ENCODE results near the gene EPGN.

- no peak for TF ChIP-seq POLR2A (IDR thresholded peaks at IDR 0.05; ENCODE audit: low read depth, low read length)
- TF ChIP-seq POLR2AphosphoS5 (IDR thresholded peaks at IDR 0.05; ENCODE audit: low read depth, low read length): no peak
Observed at GRCh38 chr4:74258963-74259362, 49.3 kb upstream of the EPGN start.
